ENCODE results near the gene RNF212. TPM values are rescaled to one million over a fixed set of nuclear protein-coding genes. Genes with fewer than 3 reads are reported as not detected.

Gene RNF212
- total and polyA plus RNA-seq, 9 of the 15 experiments (the other 6 are each of a cell fraction or from before 2014, with no cell fraction given): 0.04 TPM; not detected in 8

- H3K79me2 ChIP-seq (ENCODE audit: control insufficient read depth, insufficient read depth, low read length): no peaks in the 10 kb centered on the region
- peaks cover 3% of the 10 kb centered on the region; the same call in 1 of the 2 replicates for H3K9me3 ChIP-seq (replicated peaks; ENCODE audit: control insufficient read depth, insufficient read depth, low read depth, low read length)
- FAIRE-seq (peak; percentile 79), DNase-seq (ENCODE audit: extremely low read depth in 1 of 4, low spot score in 3 of 4) (peak; percentile 69 to 87 (median 76)), ATAC-seq (peak; percentile 90)
- CTCF ChIA-PET (ENCODE audit: low intra/inter-chr PET ratio): no interaction called here
- H3K27me3 ChIP-seq (ENCODE audit: control insufficient read depth in 2 of 2, insufficient read depth in 2 of 2, low read length in 2 of 2): peaks cover 60 to 88% of the 10 kb centered on the region in 2 experiments
- peak overlapping the region; percentile 83 for H2AFZ ChIP-seq (ENCODE audit: low read depth, low read length)
- H3K27ac ChIP-seq (ENCODE audit: extremely low read depth, low read depth, low read length): no peak overlapping the region
- peak overlapping the region in 1 of 2 experiments; percentile 88; a peak in 2 of 4 replicates for H3K9ac ChIP-seq (ENCODE audit: insufficient read depth in 1 of 2, low read depth in 2 of 2, low read length in 2 of 2)
- peak overlapping the region; percentile 59 for H3K4me2 ChIP-seq (ENCODE audit: insufficient read depth, low read length)
- H3K36me3 ChIP-seq (ENCODE audit: control insufficient read depth, insufficient read depth, low read length): no peaks in the 10 kb centered on the region
- POLR2A ChIA-PET: interaction anchor here (0.5 to 0.6 kb wide), 2 partner anchors 11 to 341 kb away, joined by 3 to 4 read pairs; no protein-coding TSS in a partner anchor
- no peak overlapping the region for H3K4me3 ChIP-seq
- intact Hi-C loops (cut with micrococcal nuclease) (no loop called here), in situ Hi-C loops (cut with MboI) (no loop called here)
- no peaks in the 10 kb centered on the region for H4K20me1 ChIP-seq (replicated peaks; ENCODE audit: control insufficient read depth, insufficient read depth, low read length)
- no peaks in the 10 kb centered on the region for H3K9me1 ChIP-seq (ENCODE audit: control insufficient read depth, insufficient read depth, low read length)
- WGBS (ENCODE audit: insufficient coverage, low coverage, missing lambda C conversion rate): 12% methylated on average over 34 of the region's 34 CpGs
- peaks cover 3 to 34% of the 10 kb centered on the region in 2 experiments; a peak in 2 of 5 replicates for H3K4me1 ChIP-seq (replicated peaks in 1 of 2; ENCODE audit: control insufficient read depth in 2 of 2, insufficient read depth in 2 of 2, low read length in 2 of 2)
- no TSS peak for BruUV-seq (replicated peaks)
- TF ChIP-seq NCOA1 (IDR thresholded peaks at IDR 0.05; ENCODE audit: low read depth): no peak
- TF ChIP-seq ZKSCAN3 (CRISPR knock-in tag; IDR thresholded peaks at IDR 0.05): no peak
- TF ChIP-seq PHB2 (IDR thresholded peaks at IDR 0.05; ENCODE audit: low read depth): no peak
- TF ChIP-seq CGGBP1 (CRISPR knock-in tag; IDR thresholded peaks at IDR 0.05): no peak
- no peak for TF ChIP-seq CCNT2 (IDR thresholded peaks at IDR 0.05; ENCODE audit: borderline replicate concordance, extremely low read depth, insufficient read length, low read depth, low read length)
- no peak for TF ChIP-seq NELFE (IDR thresholded peaks at IDR 0.05; ENCODE audit: insufficient read depth, insufficient read length)
- no peak for TF ChIP-seq CBX1 (IDR thresholded peaks at IDR 0.05; ENCODE audit: low read depth)
- TF ChIP-seq MTF1 (CRISPR knock-in tag; IDR thresholded peaks at IDR 0.05; ENCODE audit: borderline replicate concordance): no peak
- no peak for TF ChIP-seq ZNF696 (CRISPR knock-in tag; conservative IDR thresholded peaks at IDR 0.05)
- peak; percentile 59; the same call in 1 of the 2 replicates for TF ChIP-seq CTBP1 (IDR thresholded peaks at IDR 0.05; ENCODE audit: borderline replicate concordance)
- TF ChIP-seq XRCC5 (IDR thresholded peaks at IDR 0.05; ENCODE audit: low read depth, low read length): no peak
- TF ChIP-seq BRD4 (IDR thresholded peaks at IDR 0.05): no peak
- no peak for TF ChIP-seq TGIF2 (CRISPR knock-in tag; IDR thresholded peaks at IDR 0.05)
- no peak for TF ChIP-seq SIN3B (IDR thresholded peaks at IDR 0.05; ENCODE audit: low read depth)
- no peak for TF ChIP-seq ZNF146 (CRISPR knock-in tag; IDR thresholded peaks at IDR 0.05; ENCODE audit: unreplicated experiment)
- no peak for TF ChIP-seq OTX1 (CRISPR knock-in tag; IDR thresholded peaks at IDR 0.05)
- no peak for TF ChIP-seq ZNF699 (CRISPR knock-in tag; IDR thresholded peaks at IDR 0.05; ENCODE audit: insufficient replicate concordance)
- TF ChIP-seq BRF2 (IDR thresholded peaks at IDR 0.05; ENCODE audit: borderline replicate concordance, insufficient read depth, insufficient read length): no peak
Observed at GRCh38 chr4:1055721-1056590, 57.4 kb downstream of the RNF212 start.

All from K562 (cell line).